GM12891 (cell line): ENCODE measurements around the gene HEATR1.

ENCODE experiments used
- POLR2A ChIP-seq: IDR thresholded peaks from 2 replicates; pipeline ENCODE4 v1.6.1; 2011; ENCODE audit warnings: low read depth, low read length, control low read depth
- POLR2AphosphoS5 ChIP-seq: IDR thresholded peaks from 2 replicates; pipeline ENCODE4 v1.6.1; 2011; ENCODE audit warnings: low read depth, low read length, control low read depth
- POU2F2 ChIP-seq: IDR thresholded peaks from 2 replicates; pipeline ENCODE4 v1.6.1; 2011; ENCODE audit warnings: low read depth, mild to moderate bottlenecking, control low read depth, low read length, moderate library complexity
- SPI1 ChIP-seq: IDR thresholded peaks from 2 replicates; pipeline ENCODE4 v1.6.1; 2011; ENCODE audit warnings: low read depth, low read length, control low read depth
- TAF1 ChIP-seq: IDR thresholded peaks from 2 replicates; pipeline ENCODE4 v1.6.1; 2011; ENCODE audit warnings: low read depth, low read length, control low read depth

- TF ChIP-seq POLR2AphosphoS5 (no peak), TAF1 (no peak), POLR2A (no peak), SPI1 (no peak), POU2F2 (no peak)
Measured at GRCh38 chr1:236518322-236518721, 86.0 kb downstream of the HEATR1 start.
